NCI-H524 treated with DMSO at 0.1 percent for 48 hours (cell line): ENCODE data around the gene INAFM2.

Experiments
- DNase-seq: peaks from one replicate; lab custom pipeline; 2025; lab: John Stamatoyannopoulos, UW

Gene INAFM2

DNA sequence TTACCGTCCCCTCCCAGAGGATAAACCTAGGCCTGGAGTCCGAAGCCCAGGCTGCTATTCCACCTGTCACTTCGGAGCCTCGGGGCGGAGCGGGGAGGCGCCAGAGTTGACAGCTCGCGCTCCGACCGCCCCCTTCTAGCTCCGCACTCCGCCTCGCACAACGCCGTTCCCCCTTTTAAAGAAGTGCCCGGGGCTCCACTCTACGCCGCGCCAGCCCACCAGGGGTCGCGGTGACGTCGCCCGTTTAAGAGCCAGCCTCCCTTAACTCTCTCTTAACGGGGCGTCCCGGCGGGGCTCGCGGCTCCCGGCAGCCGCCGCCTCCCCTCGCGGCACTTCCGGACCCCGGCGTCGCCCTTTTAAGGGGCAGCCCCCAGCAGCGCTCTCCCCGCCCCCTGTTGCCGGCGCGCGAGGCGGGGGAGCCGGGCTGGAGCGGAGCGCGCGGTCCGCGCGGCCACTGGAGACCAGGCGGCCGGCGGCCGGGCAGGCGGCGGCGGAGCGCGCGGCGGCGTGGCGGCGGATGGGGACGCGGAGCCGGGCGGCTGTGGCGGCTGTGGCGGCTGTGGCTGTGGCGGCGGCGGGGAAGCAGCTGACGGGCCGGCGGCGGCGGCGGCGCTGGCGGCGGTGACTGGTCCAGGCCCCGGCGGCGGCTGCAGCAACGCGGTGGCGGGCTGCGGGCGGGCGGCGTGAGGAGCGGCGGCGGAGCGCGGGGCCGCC is at the start of gene INAFM2:
TSS of gene INAFM2 (plus strand) at position 454 of the 714 bp plus-strand sequence. CDS start 364 bp downstream, outside the sequence.
- DNase-seq: peak; percentile 95

DNA sequence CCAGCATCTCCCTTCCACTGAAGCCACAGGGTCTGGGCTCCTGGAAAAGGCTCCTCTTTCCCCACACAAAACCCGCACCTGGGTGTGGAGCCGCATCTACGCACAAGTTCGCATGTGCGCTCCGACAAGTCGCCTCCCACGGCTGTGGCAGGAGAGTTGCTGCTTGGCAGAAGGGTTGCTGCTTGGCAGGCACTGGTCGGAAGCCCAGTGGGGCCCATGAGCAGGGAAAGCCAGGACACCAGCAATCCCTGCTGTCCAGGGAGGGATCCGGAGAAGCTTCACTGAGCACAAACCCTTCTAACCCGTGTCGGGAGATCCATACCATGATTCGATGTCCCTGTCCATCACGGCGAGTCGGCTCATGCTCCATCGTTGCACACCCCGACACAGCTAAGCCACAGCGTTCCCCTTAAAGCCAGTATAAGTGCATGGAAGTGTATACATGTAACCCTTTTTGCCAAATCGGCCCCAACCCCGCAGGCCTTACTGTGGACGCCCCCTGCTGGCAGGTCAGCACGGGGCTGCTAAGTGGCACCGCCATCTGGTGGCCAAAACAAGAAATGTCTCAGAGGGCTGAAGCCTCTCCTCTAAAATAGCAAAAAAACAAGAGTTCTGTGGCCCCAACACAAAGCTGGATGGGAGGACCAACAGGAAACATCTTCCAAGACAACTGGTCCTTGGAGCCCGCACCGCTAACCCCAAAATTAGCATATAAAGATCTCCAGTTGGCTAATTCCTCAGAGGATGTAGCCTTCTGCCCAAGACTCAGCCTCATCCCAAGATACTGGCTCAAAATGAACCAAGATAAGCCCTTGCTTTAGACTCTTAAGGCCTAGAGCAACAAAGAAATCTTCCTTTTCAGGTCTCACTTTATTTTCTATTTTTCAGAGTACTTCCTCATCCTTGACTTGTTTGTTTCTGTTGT is 48.9 kb upstream of the INAFM2 start:
- DNase-seq: peak; percentile 31

DNA sequence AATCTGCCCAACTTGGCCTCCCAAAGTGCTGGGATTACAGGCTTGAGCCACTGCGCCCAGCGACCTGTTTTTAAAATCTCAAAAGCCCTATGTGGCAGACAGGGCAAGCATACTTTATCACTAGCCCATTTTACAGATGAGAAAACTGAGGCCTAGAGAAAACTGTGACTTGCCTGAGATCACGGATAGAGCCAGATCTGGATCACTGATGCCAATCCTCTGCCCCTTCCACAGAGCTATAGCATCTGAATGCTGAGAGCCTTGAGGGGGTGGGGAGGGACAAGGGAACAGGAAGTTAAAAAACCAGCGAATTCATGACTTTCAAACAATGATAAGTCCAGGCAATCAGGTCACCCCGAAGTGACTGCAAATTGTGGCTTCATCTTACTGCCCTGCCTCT is 48.0 kb upstream of the INAFM2 start:
- DNase-seq: no peak

DNA sequence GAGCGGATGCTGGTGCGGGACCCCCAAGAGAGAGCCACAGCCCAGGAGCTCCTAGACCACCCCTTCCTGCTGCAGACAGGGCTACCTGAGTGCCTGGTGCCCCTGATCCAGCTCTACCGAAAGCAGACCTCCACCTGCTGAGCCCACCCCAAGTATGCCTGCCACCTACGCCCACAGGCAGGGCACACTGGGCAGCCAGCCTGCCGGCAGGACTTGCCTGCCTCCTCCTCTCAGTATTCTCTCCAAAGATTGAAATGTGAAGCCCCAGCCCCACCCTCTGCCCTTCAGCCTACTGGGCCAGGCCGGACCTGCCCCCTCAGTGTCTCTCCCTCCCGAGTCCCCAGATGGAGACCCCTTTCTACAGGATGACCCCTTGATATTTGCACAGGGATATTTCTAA is 47.5 kb upstream of the INAFM2 start:
- DNase-seq: no peak

DNA sequence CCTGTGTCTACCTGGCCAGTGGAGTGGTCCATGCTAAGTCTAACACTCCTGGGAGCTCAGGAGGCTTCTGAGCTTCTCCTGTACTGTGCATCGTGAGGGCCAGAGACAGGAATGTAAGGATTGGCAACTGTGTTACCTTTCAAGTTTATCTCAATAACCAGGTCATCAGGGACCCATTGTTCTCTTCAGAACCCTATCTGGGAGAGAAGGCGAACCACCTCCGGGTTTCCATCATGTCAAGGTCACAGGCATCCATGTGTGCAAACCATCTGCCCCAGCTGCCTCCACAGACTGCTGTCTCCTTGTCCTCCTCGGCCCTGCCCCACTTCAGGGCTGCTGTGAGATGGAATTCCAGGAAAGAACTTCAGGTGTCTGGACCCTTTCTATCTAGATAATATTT is 46.6 kb upstream of the INAFM2 start:
- no peak for DNase-seq

DNA sequence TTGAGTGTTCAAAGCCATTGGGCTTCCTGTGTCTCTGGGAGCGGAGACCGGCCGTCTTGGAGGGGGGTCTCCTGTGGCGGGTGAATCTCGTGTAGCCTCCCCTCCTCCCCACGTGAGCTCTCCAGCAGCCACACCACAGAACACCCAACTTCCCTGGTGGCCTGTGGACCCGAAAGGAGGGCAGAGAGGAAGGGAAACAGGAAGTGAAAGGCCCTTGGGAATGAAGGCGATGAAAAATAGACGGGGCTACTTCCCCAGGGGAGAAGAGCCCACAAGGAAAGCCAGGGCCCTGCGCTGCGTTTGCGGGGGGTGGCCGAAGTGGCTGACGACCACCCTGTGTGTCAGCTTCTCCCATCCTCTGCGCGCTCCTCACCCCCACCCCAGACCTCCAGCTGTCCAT is 46.0 kb upstream of the INAFM2 start:
- no peak for DNase-seq

DNA sequence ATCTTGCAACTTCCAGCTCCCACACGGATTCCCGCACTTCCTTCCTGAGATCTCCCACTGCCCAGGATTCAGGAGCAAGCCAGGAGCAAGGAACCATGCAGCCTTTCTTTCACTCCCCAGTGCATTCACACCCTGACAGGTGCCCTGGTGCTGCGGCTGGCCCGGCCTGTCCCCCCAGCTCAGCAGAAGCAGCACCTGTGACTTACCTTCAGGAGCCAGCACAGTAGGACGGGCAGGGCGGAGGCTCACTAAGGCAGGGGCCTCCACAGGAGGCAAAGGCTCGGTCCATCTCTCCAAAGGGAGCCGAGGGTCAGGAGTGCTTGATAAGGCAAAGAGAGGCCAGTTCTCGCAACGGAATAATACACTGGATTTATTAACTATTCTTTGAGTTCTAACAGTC is 45.5 kb upstream of the INAFM2 start:
- no peak for DNase-seq

DNA sequence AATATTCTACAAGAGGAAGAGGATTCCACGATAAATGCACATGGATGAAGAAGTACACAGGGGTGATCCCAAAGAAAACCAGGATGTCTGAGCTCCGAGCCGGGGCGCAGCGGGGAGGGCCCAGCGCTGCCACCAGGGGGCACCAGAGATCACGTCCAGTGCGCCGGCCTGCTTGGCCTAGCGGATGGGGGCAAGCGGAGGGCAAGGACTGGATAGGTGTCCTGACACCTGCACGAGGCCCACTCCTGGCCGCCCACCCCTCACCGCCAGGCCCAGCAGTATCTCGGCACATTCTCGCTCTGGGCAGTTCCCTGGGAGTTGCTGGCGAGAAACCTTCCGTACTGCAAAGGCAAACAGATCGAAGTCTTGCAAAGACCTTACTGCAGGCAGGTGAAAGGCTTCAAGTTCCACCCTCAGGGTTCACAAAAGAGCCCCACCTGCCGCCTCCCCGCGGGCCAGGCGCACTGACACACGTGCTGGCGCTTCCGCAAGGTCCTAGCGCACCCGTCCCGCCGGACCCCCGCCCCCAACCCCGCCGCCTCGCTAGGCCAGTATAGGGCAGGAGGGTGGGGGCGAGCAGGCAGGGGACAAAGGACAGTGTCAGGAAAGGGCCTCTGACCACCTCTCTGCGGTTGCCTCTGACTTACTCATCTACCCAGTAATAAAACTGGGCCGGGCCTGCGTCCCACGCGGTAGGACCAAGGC is 43.9 kb upstream of the INAFM2 start:
- no peak for DNase-seq

DNA sequence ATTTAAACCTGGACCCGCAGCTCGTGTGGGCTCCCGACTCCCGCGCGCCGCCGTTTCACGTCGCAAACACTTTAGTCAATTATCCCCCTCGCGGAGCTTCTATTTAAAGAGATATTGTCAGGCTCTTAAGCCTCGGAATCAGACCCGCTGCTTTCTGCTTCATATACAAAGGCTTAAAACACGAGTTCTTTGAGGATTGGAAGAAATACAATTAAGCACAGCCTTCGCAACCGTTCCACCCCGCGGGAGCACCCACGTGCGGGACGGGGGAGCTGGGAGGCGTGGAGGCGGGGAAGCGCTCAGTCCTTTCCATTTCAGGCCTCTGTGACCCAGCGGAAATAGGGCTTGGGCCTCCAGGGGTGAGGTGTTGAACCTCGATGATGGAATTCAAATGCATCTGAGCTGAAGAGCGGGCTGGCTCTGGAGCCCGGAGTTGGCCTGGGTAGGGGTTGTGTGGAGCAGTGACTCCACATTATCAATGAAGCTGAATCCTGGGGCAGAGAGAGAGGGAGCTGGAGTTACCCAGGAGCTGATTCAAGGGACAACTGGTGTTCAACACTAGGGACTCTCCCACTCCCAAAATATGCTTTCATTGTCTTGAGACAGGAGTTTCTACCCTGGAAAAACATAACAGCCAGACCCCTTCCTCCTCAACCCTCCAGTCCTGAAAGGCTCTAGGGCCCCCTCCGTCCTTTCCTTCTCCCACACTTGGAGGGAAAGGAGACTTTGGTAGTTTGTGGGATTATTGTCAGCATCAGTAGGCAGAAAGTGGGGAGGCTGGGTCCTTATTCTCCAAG is 43.0 kb upstream of the INAFM2 start:
- DNase-seq: no peak

DNA sequence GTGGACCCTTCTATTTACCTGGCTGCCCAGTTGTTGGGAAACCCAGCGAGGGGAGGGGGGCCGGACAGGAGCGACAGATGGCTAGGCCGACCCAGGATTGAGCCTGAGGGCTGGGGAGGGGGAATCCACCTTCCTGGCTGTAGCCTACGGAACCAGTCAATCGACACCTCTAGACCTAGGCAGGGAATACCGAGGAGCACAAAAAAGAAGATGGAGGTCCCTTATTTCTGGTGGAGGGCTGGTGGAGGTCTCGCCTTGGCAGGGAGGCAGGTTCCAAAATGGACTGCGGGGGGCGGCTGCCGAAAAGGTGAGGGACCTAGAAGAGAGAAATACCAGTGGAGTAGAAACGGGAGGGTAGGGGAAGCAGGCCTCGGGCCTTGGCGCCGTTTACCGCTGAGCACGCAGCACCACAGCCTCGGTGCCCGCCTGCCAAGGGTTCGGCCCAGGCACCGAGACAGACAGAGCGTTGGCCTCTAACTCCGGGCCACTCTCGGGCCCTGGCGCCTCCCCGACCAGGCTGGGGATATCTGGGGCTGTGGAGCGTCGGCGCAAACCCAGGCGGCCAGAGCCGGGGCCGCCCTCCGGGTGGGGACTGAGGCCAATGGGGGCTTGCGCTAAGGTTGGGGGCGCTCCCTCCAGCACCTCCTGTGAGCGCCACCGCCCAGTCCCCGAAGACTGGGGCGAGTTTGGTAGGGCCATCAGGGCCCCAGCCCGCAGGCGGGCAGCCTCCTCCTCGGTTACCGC is 42.3 kb upstream of the INAFM2 start:
- DNase-seq: no peak

DNA sequence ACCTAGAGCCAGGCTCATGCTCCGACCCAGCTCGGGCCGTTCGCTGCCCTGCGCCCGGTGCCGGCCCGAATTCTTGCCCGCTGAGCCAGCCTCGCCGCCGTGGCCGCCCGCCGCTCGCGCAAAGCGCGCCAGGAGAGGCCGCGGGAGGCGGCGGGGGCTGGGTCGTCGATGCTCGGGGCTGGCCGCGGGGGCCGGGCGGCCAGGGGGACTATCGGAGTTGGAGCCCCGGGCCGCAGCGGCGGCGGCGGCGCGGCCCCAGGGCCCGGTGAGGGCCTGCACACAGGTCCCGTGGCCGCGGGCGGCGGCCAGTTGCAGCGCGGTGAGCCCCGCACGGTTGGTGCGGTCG is 41.7 kb upstream of the INAFM2 start:
- no peak for DNase-seq

DNA sequence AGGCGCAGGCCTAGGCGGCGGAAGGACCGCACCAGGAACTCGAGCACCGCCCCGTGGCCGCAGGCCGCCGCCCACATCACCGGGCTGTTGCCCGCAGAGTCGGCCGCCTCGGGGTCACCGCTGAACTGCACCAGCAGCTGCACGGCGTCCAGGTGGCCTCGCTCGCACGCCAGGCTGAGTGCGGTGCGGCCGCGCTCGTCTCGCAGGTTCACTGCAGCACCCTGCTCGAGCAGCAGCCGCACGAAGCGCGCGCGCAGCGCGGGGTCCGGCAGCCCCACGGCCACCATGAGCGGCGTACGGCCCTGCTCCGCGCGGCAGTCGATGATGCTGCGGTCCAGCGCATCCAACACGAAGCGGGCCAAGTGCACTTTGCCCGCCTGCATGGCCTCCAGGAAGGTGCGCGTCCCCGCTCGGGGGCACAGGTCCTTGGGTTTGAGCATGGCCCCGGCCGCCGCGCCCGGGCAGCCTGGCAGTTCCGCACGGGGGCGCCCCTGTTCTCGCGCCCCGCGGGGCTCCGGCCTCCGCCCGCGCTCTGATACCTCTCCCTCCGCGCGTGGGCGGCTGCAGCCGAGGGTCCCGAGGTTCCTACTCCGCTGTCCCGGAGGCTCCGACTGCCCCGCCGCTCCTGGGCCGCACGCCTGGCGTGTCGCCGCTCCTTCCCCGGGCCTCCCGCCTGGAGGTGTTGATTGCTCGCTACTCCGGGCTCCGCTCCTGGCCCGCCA is 41.2 kb upstream of the INAFM2 start:
- no peak for DNase-seq

DNA sequence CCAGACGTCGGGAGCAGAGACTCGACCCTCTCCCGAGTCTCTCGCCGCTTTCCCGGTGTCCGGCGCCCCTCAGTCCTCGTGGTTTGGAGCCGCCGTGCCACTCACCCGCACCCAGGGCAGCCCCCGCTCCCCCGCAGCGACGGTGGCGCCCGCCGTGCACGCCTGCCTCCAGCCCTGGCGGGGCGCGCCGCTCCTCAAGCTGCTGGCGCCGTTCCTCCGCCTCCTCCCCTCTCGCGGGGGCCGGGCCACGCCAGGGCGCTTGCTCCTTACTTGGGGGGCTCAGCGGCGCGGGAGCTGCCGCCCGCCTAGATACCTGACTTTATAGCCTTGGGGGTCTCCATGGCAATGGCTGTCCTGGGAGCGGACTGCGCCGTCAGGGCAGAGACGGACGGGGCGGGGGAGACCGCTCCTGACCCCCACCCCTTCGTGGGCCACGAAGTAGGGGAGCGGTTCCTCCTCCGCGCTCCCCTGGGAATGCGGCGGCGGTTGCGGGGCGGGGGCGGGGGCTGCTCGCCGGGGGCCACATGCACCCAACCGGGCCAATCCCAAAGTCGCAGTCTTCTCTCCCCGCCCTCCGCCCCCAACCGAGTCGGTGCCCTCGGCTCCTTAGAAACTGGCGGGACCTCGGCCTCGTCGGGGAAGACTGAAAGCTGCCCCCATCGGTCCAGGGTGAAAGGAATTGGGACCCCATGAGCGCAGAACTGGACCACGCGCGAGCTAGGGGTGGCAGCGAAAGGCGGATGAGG is 40.5 kb upstream of the INAFM2 start, which contains the start of gene ANKRD63:
TSS of gene ANKRD63 (minus strand) at position 196 of the 746 bp plus-strand sequence. CDS start 478 bp downstream, outside the sequence.
- no peak for DNase-seq

DNA sequence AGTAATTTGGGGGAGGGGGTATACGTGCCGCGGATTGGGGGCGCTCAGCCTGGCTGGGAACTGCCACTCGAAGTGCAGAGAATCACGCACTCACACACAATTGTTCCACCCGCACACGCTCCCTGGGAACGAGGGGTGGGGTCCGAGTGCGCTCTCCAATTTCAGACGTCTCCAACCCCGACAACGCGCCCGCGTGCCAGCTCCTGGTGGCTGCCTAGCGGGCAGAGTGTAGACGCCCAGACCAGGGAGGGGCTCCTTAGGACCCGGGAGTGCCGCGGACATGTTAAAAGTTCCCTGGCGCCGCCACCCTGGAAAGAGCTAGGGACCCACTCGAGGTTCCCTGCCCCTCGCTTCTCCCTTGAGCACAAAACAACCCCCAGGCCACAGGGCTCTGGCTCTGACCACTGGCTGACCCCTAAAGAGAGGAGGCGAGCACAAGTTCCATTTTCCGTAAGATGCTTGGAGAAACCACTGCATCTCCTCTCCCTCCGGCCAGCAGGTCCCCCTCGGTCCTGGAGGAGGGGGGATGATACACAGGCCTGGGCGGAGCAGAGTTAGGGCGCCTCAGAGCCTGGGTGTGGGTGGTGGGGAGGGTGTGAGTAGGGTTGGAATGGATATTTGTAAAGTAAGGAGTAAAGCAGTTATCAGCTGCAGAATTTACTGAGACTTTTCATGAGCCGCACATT is 39.7 kb upstream of the INAFM2 start:
- no peak for DNase-seq

DNA sequence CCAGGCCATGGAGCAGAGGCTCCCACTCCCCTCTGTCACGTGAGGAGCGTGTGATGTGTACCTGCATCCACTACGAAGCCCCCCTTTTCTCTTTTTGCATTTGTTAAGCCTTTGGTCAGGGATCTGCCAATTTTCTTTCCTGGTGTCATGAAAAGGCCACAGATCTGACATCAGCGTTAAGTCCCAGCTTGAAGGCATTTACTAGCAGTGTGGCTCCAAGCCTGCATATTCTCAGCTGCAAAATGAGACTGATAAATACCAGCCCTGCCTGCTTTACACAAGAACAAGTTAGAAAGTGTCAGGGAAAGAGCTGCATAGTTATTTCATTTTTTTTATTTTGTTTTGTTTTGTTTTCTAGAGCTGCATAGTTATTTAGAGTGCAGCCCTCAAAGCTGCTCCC is 38.3 kb upstream of the INAFM2 start:
- no peak for DNase-seq

DNA sequence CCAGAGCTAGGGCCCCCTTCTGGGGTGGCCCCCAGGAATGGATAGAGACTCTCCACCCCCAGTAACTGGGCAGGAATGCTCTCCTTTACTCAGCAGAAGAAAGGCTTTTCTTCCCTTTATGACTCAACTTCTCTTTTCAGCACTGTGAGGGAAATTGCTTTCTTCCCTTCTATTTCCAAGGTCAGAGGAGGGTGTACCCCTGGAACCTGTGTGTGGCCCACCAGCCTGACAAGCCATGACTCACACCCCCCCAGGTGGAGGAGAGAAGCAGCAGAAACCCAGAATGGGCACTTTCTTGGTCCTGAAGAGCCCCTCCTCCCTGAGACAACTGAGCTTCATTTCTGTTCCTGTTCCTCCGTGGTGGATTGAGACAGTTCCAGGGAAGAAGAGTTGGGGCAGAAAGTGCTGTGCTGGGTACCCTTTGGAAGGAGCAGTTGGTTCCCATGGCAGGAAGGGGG is 37.9 kb upstream of the INAFM2 start:
- DNase-seq: no peak

DNA sequence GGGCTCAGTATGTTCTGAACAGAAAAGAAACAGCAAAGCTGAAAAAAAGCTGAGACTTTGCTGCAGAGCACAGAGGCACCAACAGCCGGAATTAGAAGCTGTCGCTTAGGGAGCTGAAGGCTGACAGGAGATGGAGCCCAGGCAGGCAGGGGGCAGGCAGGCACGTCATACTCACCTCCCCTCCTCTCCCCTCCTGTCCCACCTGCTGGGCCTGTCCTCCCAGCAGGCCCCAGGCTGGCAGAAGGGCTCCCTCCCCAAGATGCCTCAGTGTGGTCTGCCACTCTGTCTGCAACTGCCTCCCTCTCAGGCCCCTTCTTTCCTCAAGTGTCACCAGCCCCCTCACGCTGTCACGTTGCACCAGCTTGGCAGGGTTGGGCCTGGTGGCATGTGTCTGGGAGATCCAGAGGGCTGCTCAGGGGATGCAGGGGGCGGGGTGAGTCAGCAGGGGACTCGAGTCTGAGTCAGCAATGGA is 37.4 kb upstream of the INAFM2 start:
- DNase-seq: no peak

DNA sequence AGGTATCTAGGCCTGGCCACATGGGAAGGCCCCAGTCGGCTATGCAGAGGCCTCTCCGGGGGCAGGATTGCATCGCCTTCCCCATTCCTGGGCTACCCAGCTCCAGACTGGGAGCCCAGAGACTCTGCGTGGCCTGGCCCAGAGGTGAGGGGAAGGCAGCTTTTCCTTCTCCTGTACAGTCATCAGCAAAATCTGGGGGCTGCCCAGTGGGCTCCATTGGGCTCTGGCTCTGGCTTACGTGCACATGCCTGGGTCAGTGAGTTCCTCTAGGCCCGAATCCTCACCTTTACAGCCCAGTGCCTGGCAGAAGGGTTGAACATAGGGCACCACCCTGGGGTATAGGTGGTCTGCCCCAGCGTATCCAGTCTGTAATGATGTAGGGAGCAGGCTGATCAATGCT is 36.7 kb upstream of the INAFM2 start:
- no peak for DNase-seq

DNA sequence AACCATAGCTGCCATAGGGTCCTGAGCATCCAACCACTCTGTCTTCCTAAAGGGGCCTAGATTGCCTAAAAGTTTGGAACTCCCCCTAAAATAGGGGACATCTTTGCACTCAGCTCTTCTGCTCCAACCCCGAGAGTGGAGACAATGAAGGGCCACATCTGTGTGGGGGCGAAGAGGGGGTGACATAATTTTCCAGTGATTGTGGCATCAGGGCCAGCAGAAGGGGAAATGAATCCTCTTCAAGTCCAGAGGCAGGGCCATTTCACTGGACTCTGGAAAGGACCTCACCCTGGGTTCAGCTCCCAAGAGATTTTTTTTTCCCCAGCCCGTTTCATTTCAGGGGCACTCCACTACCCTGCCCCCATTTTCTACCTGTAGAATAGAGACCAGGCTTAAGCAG is 36.0 kb upstream of the INAFM2 start:
- DNase-seq: no peak
